K562 (cell line): ENCODE results near the gene SCEL. TPM values are rescaled to one million over a fixed set of nuclear protein-coding genes. Genes with fewer than 3 reads are reported as not detected.

Experiments
- ATAC-seq: fragments of 200-7000 bp; cut with Tn5 transposase; 3 replicates; pipeline ENCODE4 v1.9.1; 2020; ENCODE audit warnings: moderate library complexity
- BruUV-seq: library from RNA; stranded (reverse); fragments of 400-500 nt; replicated peaks from 2 replicates; lab custom pipeline; 2021; lab: Mats Ljungman, UMichigan
- CTCF ChIA-PET: fragments of 300-600 bp; formaldehyde crosslinking; extraction: SDS; loops from one replicate; lab custom pipeline; 2021; ENCODE audit warnings: low intra/inter-chr PET ratio; lab: Yijun Ruan, JAX
- POLR2A ChIA-PET: fragments of 300-600, 350-650 bp; sonication (Branson Sonifier 250); formaldehyde crosslinking; extraction: SDS; loops from one replicate; lab custom pipeline; 2021; ENCODE audit warnings: antibody characterized with exemption, inconsistent platforms; lab: Yijun Ruan, JAX
- DNase-seq, 4 experiments: peaks; one replicate each; pipeline versions ENCODE4 v3.0.0 to v3.0.0-alpha.2; 2011 to 2018; ENCODE audit warnings: low spot score in 3 of 4, mixed read lengths in 3 of 4; ENCODE audit errors: extremely low read depth in 1 of 4
- FAIRE-seq: peaks from 2 replicates; lab custom pipeline; 2011; peaks lifted over from hg19 to GRCh38; lab: Jason Lieb, UNC
- H2AFZ ChIP-seq: 2 replicates; pipeline ENCODE4 v1.6.0; 2011; ENCODE audit warnings: low read depth, low read length, control low read depth, inconsistent platforms
- H3K27ac ChIP-seq: fragments of 200-600 bp; 3 replicates; pipeline ENCODE4 v1.8.0; 2011; ENCODE audit warnings: low read depth, mild to moderate bottlenecking, control low read depth, inconsistent platforms, low read length, moderate library complexity, mixed read lengths; ENCODE audit errors: extremely low read depth
- H3K27me3 ChIP-seq, 2 experiments: fragments of 300-600 bp in 1 of 2; 2 replicates in 1 of 2; 3 replicates in 1 of 2; pipeline versions ENCODE4 v1.6.0 to v1.8.0; 2011; ENCODE audit warnings: inconsistent platforms in 2 of 2, low read length in 2 of 2, mild to moderate bottlenecking in 1 of 2, mixed read lengths in 1 of 2, moderate library complexity in 1 of 2; ENCODE audit not compliant: control insufficient read depth in 2 of 2, insufficient read depth in 2 of 2
- H3K36me3 ChIP-seq: fragments of 300-600 bp; 3 replicates; pipeline ENCODE4 v1.8.0; 2011; ENCODE audit warnings: mild to moderate bottlenecking, low read length, inconsistent platforms; ENCODE audit not compliant: control insufficient read depth, insufficient read depth
- H3K4me1 ChIP-seq, 2 experiments: fragments of 200-600 bp in 1 of 2; replicated peaks in 1 of 2; 2 replicates in 1 of 2; 3 replicates in 1 of 2; pipeline versions ENCODE4 v1.5.1 to v1.8.0; 2011; ENCODE audit warnings: inconsistent platforms in 2 of 2, low read length in 2 of 2, mild to moderate bottlenecking in 1 of 2, mixed read lengths in 1 of 2, moderate library complexity in 1 of 2; ENCODE audit not compliant: control insufficient read depth in 2 of 2, insufficient read depth in 2 of 2
- H3K4me2 ChIP-seq: 2 replicates; pipeline ENCODE4 v1.6.1; 2011; ENCODE audit warnings: low read length, control low read depth, inconsistent platforms, mixed read lengths; ENCODE audit not compliant: insufficient read depth
- H3K4me3 ChIP-seq: fragments of 200-600 bp; sonication (generic), shearing (Covaris generic); 2 replicates; pipeline ENCODE4 v1.5.1; 2016; ENCODE audit warnings: control low read depth, inconsistent platforms
- H3K79me2 ChIP-seq: fragments of 200-600 bp; 3 replicates; pipeline ENCODE4 v1.8.0; 2011; ENCODE audit warnings: low read length, inconsistent platforms; ENCODE audit not compliant: control insufficient read depth, insufficient read depth
- H3K9ac ChIP-seq, 2 experiments: 2 replicates each; pipeline versions ENCODE4 v1.6.0 to v1.6.1; 2011; ENCODE audit warnings: low read depth in 2 of 2, low read length in 2 of 2, control low read depth in 1 of 2, inconsistent platforms in 1 of 2, mild to moderate bottlenecking in 1 of 2, mixed read lengths in 1 of 2; ENCODE audit not compliant: insufficient read depth in 1 of 2
- H3K9me1 ChIP-seq: one replicate; pipeline ENCODE4 v1.6.0; 2011; ENCODE audit warnings: inconsistent platforms, mild to moderate bottlenecking, low read length, moderate library complexity; ENCODE audit not compliant: control insufficient read depth, insufficient read depth
- H3K9me3 ChIP-seq: replicated peaks from 2 replicates; pipeline ENCODE4 v1.5.1; 2011; ENCODE audit warnings: low read depth, low read length, inconsistent platforms; ENCODE audit not compliant: control insufficient read depth, insufficient read depth
- H4K20me1 ChIP-seq: replicated peaks from 2 replicates; pipeline ENCODE4 v1.6.1; 2011; ENCODE audit warnings: low read length, inconsistent platforms, mixed read lengths; ENCODE audit not compliant: control insufficient read depth, insufficient read depth
- BCOR ChIP-seq: fragments of 450-650 bp; IDR thresholded peaks from 2 replicates; pipeline ENCODE4 v1.6.1; 2016
- BRD9 ChIP-seq: fragments of 450-650 bp; IDR thresholded peaks from 2 replicates; pipeline ENCODE4 v1.6.1; 2018; ENCODE audit warnings: low read depth; ENCODE audit not compliant: partially characterized antibody
- CBFB ChIP-seq: sonication (generic); formaldehyde crosslinking; IDR thresholded peaks from 2 replicates; pipeline ENCODE4 v1.4.0; 2020; ENCODE audit warnings: mild to moderate bottlenecking, missing genetic modification reagents
- DDX20 ChIP-seq: fragments of 450-650 bp; IDR thresholded peaks from 2 replicates; pipeline ENCODE4 v1.6.1; 2016; ENCODE audit warnings: missing genetic modification characterization, low read depth, mild to moderate bottlenecking, missing compliant biosample characterization, moderate library complexity
- JUNB ChIP-seq: fragments of 450-650 bp; formaldehyde crosslinking; conservative IDR thresholded peaks from 2 replicates; pipeline ENCODE4 v1.4.0; 2020; ENCODE audit warnings: mild to moderate bottlenecking
- MEF2A ChIP-seq: IDR thresholded peaks from 2 replicates; pipeline ENCODE4 v1.6.1; 2011; ENCODE audit warnings: low read depth, mild to moderate bottlenecking, low read length, moderate library complexity; ENCODE audit not compliant: control insufficient read depth
- NR0B1 ChIP-seq: fragments of 450-650 bp; IDR thresholded peaks from one replicate; pipeline ENCODE4 v1.6.1; 2018; ENCODE audit warnings: mild to moderate bottlenecking, moderate library complexity; ENCODE audit not compliant: partially characterized antibody
- NR3C1 ChIP-seq: sonication (generic); formaldehyde crosslinking; IDR thresholded peaks from 2 replicates; pipeline ENCODE4 v1.8.1; 2022; ENCODE audit warnings: missing genetic modification reagents
- PHTF2 ChIP-seq: fragments of 250-450 bp; sonication (Bioruptor Pico); IDR thresholded peaks from 2 replicates; pipeline ENCODE4 v1.5.0; 2021; ENCODE audit warnings: mild to moderate bottlenecking
- PYGO2 ChIP-seq: fragments of 450-650 bp; IDR thresholded peaks from 2 replicates; pipeline ENCODE4 v1.6.1; 2016; ENCODE audit warnings: mild to moderate bottlenecking, missing genetic modification characterization, moderate library complexity, missing compliant biosample characterization
- RREB1 ChIP-seq: fragments of 250-450 bp; sonication (Bioruptor Pico); IDR thresholded peaks from 2 replicates; pipeline ENCODE4 v1.4.0; 2020
- SAFB2 ChIP-seq: fragments of 200-400 bp; formaldehyde crosslinking; IDR thresholded peaks from 2 replicates; pipeline ENCODE4 v1.6.1; 2018; ENCODE audit warnings: borderline replicate concordance, low read length, low read depth, moderate library complexity; ENCODE audit not compliant: severe bottlenecking
- ZNF699 ChIP-seq: fragments of 250-450 bp; sonication (Bioruptor Pico); IDR thresholded peaks from 2 replicates; pipeline ENCODE4 v1.8.0; 2021; ENCODE audit warnings: mild to moderate bottlenecking, moderate library complexity; ENCODE audit not compliant: insufficient replicate concordance
- WGBS: fragments of 100-300 bp; shearing (Covaris generic); methylation state at CpG from one replicate; pipeline ENCODE4 v1.1.6; 2016; ENCODE audit warnings: low coverage, mixed read lengths; ENCODE audit not compliant: insufficient coverage; ENCODE audit errors: missing lambda C conversion rate; 5-methylcytosine and 5-hydroxymethylcytosine counted together
- in situ Hi-C: fragments of 300-500 bp; cut with MboI; formaldehyde crosslinking; loops from 4 replicates; pipeline ENCODE4 v1.15.0; 2018; ENCODE audit warnings: inconsistent platforms, mixed read lengths
- intact Hi-C: fragments of 100-400 bp; cut with micrococcal nuclease; formaldehyde crosslinking; loops from 2 replicates; pipeline ENCODE4 v1.14.2; 2022
- polyA plus RNA-seq, 8 experiments: library from polyadenylated mRNA; depleted of rRNA in 4 of 8; stranded (reverse) in 5 of 8; unstranded in 3 of 8; fragments of >200 nt; fragmentation: Nextera tagmentation in 2 of 8; fragmentation: Illumina TruSeq in 1 of 8; extraction: Ambion mirVana in 2 of 8; extraction: Trizol in 1 of 8; gene quantifications; 2 replicates each; pipeline versions ENCODE4 v1.2.1 to v1.2.3, GENCODE V29; 2011 to 2014; ENCODE audit warnings: inconsistent platforms in 1 of 8, missing spikeins in 1 of 8
- total RNA-seq, 7 experiments: library from RNA; depleted of rRNA in 6 of 7; stranded (reverse); fragments of >200 nt in 6 of 7; fragmentation: Illumina TruSeq in 2 of 7; extraction: Trizol in 2 of 7; gene quantifications; 2 replicates each; pipeline versions ENCODE4 v1.2.1 to v1.2.3, GENCODE V29; 2011 to 2021; ENCODE audit warnings: low replicate concordance in 1 of 7
- TF ChIP-seq, protein P1 (sequence below): sonication (generic); formaldehyde crosslinking; IDR thresholded peaks from 2 replicates; pipeline ENCODE4 v1.4.0; 2020; ENCODE audit warnings: mild to moderate bottlenecking, missing genetic modification reagents
- TF ChIP-seq, protein P2 (sequence below): sonication (generic); formaldehyde crosslinking; IDR thresholded peaks from 2 replicates; pipeline ENCODE4 v1.9.0; 2022; ENCODE audit warnings: mild to moderate bottlenecking, missing genetic modification reagents

Gene SCEL
- total and polyA plus RNA-seq, 9 of the 15 experiments (the other 6 are each of a cell fraction or from before 2014, with no cell fraction given): not detected

- H3K4me2 ChIP-seq: no peak overlapping the region
- no peaks in the 10 kb centered on the region for H4K20me1 ChIP-seq
- BruUV-seq: no TSS peak
- FAIRE-seq: no peak
- no peaks in the 10 kb centered on the region for H3K36me3 ChIP-seq
- H3K79me2 ChIP-seq: no peaks in the 10 kb centered on the region
- ChIA-PET CTCF (no interaction called here), POLR2A (no interaction called here)
- H3K9me1 ChIP-seq: no peaks in the 10 kb centered on the region
- no peak overlapping the region for H3K4me3 ChIP-seq
- H3K27me3 ChIP-seq: no peaks in the 10 kb centered on the region
- H3K4me1 ChIP-seq: no peaks in the 10 kb centered on the region
- H3K9me3 ChIP-seq: no peaks in the 10 kb centered on the region
- DNase-seq: no peak
- in situ Hi-C loops (no loop called here), intact Hi-C loops (no loop called here)
- no peak overlapping the region for H3K9ac ChIP-seq
- ATAC-seq: no peak
- H3K27ac ChIP-seq: no peak overlapping the region
- 0% methylated on average over 2 of the region's 2 CpGs for WGBS
- H2AFZ ChIP-seq: no peak overlapping the region
- TF ChIP-seq, protein P1, sequence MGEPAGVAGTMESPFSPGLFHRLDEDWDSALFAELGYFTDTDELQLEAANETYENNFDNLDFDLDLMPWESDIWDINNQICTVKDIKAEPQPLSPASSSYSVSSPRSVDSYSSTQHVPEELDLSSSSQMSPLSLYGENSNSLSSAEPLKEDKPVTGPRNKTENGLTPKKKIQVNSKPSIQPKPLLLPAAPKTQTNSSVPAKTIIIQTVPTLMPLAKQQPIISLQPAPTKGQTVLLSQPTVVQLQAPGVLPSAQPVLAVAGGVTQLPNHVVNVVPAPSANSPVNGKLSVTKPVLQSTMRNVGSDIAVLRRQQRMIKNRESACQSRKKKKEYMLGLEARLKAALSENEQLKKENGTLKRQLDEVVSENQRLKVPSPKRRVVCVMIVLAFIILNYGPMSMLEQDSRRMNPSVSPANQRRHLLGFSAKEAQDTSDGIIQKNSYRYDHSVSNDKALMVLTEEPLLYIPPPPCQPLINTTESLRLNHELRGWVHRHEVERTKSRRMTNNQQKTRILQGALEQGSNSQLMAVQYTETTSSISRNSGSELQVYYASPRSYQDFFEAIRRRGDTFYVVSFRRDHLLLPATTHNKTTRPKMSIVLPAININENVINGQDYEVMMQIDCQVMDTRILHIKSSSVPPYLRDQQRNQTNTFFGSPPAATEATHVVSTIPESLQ: no peak
- TF ChIP-seq MEF2A (no peak), PHTF2 (CRISPR knock-in tag) (no peak), DDX20 (tag) (no peak), BRD9 (no peak), ZNF699 (CRISPR knock-in tag) (no peak), BCOR (no peak), RREB1 (CRISPR knock-in tag) (no peak), PYGO2 (tag) (no peak), NR3C1 (CRISPR knock-in tag) (no peak), SAFB2 (no peak), NR0B1 (no peak), CBFB (CRISPR knock-in tag) (no peak), JUNB (CRISPR knock-in tag) (no peak)
- TF ChIP-seq, protein P2, sequence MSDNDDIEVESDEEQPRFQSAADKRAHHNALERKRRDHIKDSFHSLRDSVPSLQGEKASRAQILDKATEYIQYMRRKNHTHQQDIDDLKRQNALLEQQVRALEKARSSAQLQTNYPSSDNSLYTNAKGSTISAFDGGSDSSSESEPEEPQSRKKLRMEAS (CRISPR knock-in tag): no peak
These were observed 117.8 kb downstream of the SCEL start for GRCh38 chr13:77653301-77653700.
